ENCODE measurements around the gene SMPD2. TPM values are rescaled to one million over a fixed set of nuclear protein-coding genes. Genes with fewer than 3 reads are reported as not detected.

Gene SMPD2
- total and polyA plus RNA-seq, 2 donors (not counting 3 experiments of a cell fraction or from before 2014, with no cell fraction given): 6.9 to 10.0 TPM

DNA sequence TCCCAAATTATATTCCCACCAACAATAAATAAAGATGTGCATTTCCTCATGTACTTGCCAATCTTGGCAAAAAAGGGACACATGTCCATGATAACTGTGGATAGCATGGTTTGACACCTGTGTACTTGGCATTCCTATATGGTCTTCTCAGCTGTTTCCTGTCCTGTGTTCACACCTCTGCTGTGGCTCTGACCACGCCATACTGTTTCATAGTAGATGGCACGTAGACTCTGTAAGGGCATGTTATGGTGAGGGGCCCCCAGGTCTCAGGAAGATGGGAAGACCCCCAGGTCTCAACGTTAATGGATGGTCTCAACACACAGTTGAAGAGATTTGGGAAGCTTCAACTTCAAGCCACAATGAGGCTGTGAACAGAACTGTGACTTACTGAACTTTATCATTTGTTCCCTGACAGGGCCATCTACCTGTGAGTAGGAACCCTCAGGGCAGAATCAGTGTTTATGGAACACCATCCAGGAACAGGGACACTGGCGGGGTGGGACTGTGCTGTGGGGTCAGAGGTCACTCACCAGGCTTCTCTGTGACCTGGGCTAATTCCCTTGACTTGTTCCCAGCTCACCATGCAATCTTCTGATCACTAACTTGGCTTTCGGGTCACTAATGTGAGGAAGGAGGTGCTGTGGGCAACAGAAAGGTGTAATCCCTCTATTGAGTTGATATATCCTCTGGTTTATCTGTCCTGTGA lies 30.7 kb downstream of the SMPD2 start:
- Histone ChIP-seq H3K9ac (replicated peaks; ENCODE audit: extremely low read depth, insufficient read depth, low read length) (no peak overlapping the region), H3K27me3 (ENCODE audit: control insufficient read depth in 2 of 2, insufficient read depth in 2 of 2, low read length in 2 of 2) (no peaks in the 10 kb centered on the region), H3K79me2 (ENCODE audit: control insufficient read depth, insufficient read depth, low read length) (no peaks in the 10 kb centered on the region), H3K9me1 (replicated peaks; ENCODE audit: control insufficient read depth, extremely low read depth, insufficient read depth, low read length) (no peaks in the 10 kb centered on the region), H3K4me2 (ENCODE audit: insufficient read depth, low read length) (no peak overlapping the region), H3K4me3 (replicated peaks in 1 of 3; ENCODE audit: insufficient read depth in 1 of 3, low read depth in 1 of 3, low read length in 3 of 3) (no peak overlapping the region), H3K36me3 (ENCODE audit: control insufficient read depth in 2 of 2, extremely low read depth in 1 of 2, insufficient read depth in 2 of 2, low read length in 2 of 2) (peaks cover 14 to 20% of the 10 kb centered on the region in 2 experiments), H3K4me1 (ENCODE audit: control insufficient read depth, extremely low read depth, insufficient read depth, low read length) (no peaks in the 10 kb centered on the region), H3K9me3 (replicated peaks; ENCODE audit: control insufficient read depth, insufficient read depth, low read length) (no peaks in the 10 kb centered on the region), H3K27ac (ENCODE audit: insufficient read depth, low read depth, low read length) (no peak overlapping the region), H4K20me1 (replicated peaks; ENCODE audit: control insufficient read depth, extremely low read depth, insufficient read depth, low read length) (no peaks in the 10 kb centered on the region), H2AFZ (ENCODE audit: low read depth, low read length) (no peak overlapping the region)
- no TSS peak for BruUV-seq (replicated peaks)
- dilution Hi-C loops (cut with MboI; ENCODE audit: extremely low pct_ligation_motif_present, low sequenced_read_pairs): no loop called here
- POLR2A ChIA-PET: no interaction called here
- intact Hi-C loops (cut with micrococcal nuclease): no loop called here
- CTCF ChIA-PET: no interaction called here
- FAIRE-seq (no peak), DNase-seq (ENCODE audit: low read depth, low spot score) (no peak)
- TF ChIP-seq JUN (IDR thresholded peaks at IDR 0.05; ENCODE audit: borderline replicate concordance, insufficient read depth, insufficient read length, low read depth) (no peak), MYC (IDR thresholded peaks at IDR 0.05; ENCODE audit: low read depth, low read length) (no peak), GATA2 (IDR thresholded peaks at IDR 0.05; ENCODE audit: insufficient read depth, insufficient read length, low read depth, low read length) (no peak), POLR2AphosphoS5 (IDR thresholded peaks at IDR 0.05; ENCODE audit: insufficient read depth, low read depth, low read length) (no peak), POLR2A (IDR thresholded peaks at IDR 0.05; ENCODE audit: low read depth, low read length) (no peak), FOS (IDR thresholded peaks at IDR 0.05; ENCODE audit: borderline replicate concordance, insufficient read depth, low read length) (no peak), EZH2 (IDR thresholded peaks at IDR 0.05; ENCODE audit: borderline replicate concordance, low read depth, low read length, severe bottlenecking) (no peak)
- TF ChIP-seq, protein P1, sequence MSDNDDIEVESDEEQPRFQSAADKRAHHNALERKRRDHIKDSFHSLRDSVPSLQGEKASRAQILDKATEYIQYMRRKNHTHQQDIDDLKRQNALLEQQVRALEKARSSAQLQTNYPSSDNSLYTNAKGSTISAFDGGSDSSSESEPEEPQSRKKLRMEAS (IDR thresholded peaks at IDR 0.05; ENCODE audit: insufficient read depth, insufficient read length): no peak
- TF ChIP-seq, protein P2, sequence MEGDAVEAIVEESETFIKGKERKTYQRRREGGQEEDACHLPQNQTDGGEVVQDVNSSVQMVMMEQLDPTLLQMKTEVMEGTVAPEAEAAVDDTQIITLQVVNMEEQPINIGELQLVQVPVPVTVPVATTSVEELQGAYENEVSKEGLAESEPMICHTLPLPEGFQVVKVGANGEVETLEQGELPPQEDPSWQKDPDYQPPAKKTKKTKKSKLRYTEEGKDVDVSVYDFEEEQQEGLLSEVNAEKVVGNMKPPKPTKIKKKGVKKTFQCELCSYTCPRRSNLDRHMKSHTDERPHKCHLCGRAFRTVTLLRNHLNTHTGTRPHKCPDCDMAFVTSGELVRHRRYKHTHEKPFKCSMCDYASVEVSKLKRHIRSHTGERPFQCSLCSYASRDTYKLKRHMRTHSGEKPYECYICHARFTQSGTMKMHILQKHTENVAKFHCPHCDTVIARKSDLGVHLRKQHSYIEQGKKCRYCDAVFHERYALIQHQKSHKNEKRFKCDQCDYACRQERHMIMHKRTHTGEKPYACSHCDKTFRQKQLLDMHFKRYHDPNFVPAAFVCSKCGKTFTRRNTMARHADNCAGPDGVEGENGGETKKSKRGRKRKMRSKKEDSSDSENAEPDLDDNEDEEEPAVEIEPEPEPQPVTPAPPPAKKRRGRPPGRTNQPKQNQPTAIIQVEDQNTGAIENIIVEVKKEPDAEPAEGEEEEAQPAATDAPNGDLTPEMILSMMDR (IDR thresholded peaks at IDR 0.05; ENCODE audit: extremely low read depth in 1 of 2, insufficient read depth in 1 of 2, low read depth in 1 of 2, low read length in 2 of 2): no peak

All from endothelial cell of umbilical vein (primary cell).